HFFc6 (cell line): ENCODE measurements around the gene SRGAP1. TPM values are rescaled to one million over a fixed set of nuclear protein-coding genes. Genes with fewer than 3 reads are reported as not detected.
"Not testable (repeated sequence)": the region's sequence is repeated elsewhere in the genome, so short reads cannot be mapped to it uniquely, and the experiment has no call there.

Experiments
- DNase-seq: peaks from one replicate; pipeline ENCODE4 v3.0.0-alpha.2; 2018
- H3K27ac Mint-ChIP-seq: 2 replicates; pipeline ENCODE4 v1.8.0; 2020; ENCODE audit warnings: mild to moderate bottlenecking, mixed read lengths
- H3K27me3 Mint-ChIP-seq: 2 replicates; pipeline ENCODE4 v1.8.0; 2021; ENCODE audit warnings: mild to moderate bottlenecking, moderate library complexity, mixed read lengths; ENCODE audit not compliant: insufficient read depth
- H3K36me3 Mint-ChIP-seq: 2 replicates; pipeline ENCODE4 v1.8.0; 2021; ENCODE audit warnings: low read depth, mixed read lengths
- H3K4me1 Mint-ChIP-seq: 2 replicates; pipeline ENCODE4 v1.8.0; 2020; ENCODE audit warnings: low read depth, mixed read lengths
- H3K4me3 Mint-ChIP-seq: 2 replicates; pipeline ENCODE4 v1.8.0; 2020; ENCODE audit warnings: mild to moderate bottlenecking, moderate library complexity, mixed read lengths
- H3K9me3 Mint-ChIP-seq: 2 replicates; pipeline ENCODE4 v1.8.0; 2020; ENCODE audit warnings: mild to moderate bottlenecking, mixed read lengths
- CTCF ChIP-seq: fragments of 200-600 bp; sonication (generic); IDR thresholded peaks from 2 replicates; pipeline ENCODE4 v1.5.0; 2021; ENCODE audit warnings: antibody characterized with exemption, mild to moderate bottlenecking
- total RNA-seq, 6 experiments: library from RNA; stranded (reverse); fragmentation: NEBNext Ultra II Directional; extraction: Animal tissue kit (Norgen Biotek cat#: 25700); gene quantifications; 2 replicates in 1 of 6; 3 replicates in 5 of 6; pipeline ENCODE4 v1.2.3, GENCODE V29; 2021

Gene SRGAP1
- total RNA-seq, 6 experiments from 2014 or later = 35.7 to 45.8 (median 40.9) TPM

DNA sequence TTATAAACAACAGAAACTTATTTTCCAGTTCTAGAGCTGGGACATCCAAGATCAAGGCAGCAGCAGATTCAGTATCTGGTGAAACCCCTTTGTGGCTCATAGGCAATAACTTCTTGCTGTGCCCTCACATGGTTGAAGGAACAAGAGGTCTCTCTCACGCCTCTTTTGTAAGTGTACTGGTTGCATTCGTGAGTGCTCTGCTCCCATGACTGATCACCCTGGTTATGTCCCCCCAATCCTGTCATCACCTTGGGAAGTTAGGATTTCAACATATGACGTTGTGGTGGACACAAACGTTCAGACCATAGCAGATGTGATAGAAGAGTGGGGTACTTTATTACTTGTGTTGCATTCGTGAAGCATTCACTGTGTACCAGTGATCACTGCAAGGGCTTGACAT, 184.0 kb downstream of the SRGAP1 start:
- peak overlapping the region; percentile 67 for H3K4me3 Mint-ChIP-seq
- no peak for DNase-seq
- H3K27ac Mint-ChIP-seq = peak overlapping the region; percentile 79
- H3K4me1 Mint-ChIP-seq = peaks cover 66% of the 10 kb centered on the region
- peaks cover 3% of the 10 kb centered on the region; the same call in 1 of the 2 replicates for H3K9me3 Mint-ChIP-seq
- peaks cover 5% of the 10 kb centered on the region; the same call in 1 of the 2 replicates for H3K27me3 Mint-ChIP-seq
- H3K36me3 Mint-ChIP-seq = peaks cover 48% of the 10 kb centered on the region
- no peak for TF ChIP-seq CTCF

GRCh38 chr12:64029013-64029857, 184.7 kb downstream of the SRGAP1 start:
- peak overlapping the region; percentile 79 for H3K27ac Mint-ChIP-seq
- TF ChIP-seq CTCF = no peak
- H3K9me3 Mint-ChIP-seq = peaks cover 3% of the 10 kb centered on the region; the same call in 1 of the 2 replicates
- H3K27me3 Mint-ChIP-seq = peaks cover 8% of the 10 kb centered on the region; the same call in 1 of the 2 replicates
- peaks cover 70% of the 10 kb centered on the region for H3K4me1 Mint-ChIP-seq
- peaks cover 49% of the 10 kb centered on the region for H3K36me3 Mint-ChIP-seq
- H3K4me3 Mint-ChIP-seq = peak overlapping the region; percentile 67
- DNase-seq = peak; percentile 71

DNA sequence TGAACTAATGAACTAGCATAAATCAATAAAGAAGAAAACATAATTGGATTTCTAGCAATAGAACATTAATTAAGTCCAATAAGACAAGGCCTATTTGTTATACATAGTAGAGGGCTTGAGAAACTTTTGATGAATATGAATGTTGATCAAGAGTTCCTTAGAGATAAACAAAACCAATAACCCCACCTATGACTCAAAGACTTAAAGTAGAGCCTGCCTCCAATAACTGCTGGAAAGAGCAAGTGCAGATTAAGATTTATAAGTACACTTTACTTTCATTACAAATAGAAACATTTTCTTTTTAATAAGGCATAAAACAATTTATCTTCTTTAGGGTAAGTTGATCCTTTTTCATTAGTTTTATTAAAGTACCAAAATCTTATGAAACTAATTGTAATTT, 185.7 kb downstream of the SRGAP1 start:
- H3K4me1 Mint-ChIP-seq = peaks cover 77% of the 10 kb centered on the region
- DNase-seq = no peak
- H3K4me3 Mint-ChIP-seq = no peak overlapping the region
- H3K9me3 Mint-ChIP-seq = peaks cover 3% of the 10 kb centered on the region; the same call in 1 of the 2 replicates
- peaks cover 52% of the 10 kb centered on the region for H3K36me3 Mint-ChIP-seq
- H3K27ac Mint-ChIP-seq = peak overlapping the region; percentile 54; the same call in 1 of the 2 replicates
- peaks cover 7% of the 10 kb centered on the region for H3K27me3 Mint-ChIP-seq
- no peak for TF ChIP-seq CTCF

GRCh38 chr12:64034056-64034455, 189.6 kb downstream of the SRGAP1 start:
- H3K9me3 Mint-ChIP-seq, H3K27me3 Mint-ChIP-seq, DNase-seq, H3K4me3 Mint-ChIP-seq, H3K27ac Mint-ChIP-seq: not testable (repeated sequence)
- H3K4me1 Mint-ChIP-seq = peaks cover 76% of the 10 kb centered on the region
- peaks cover 60% of the 10 kb centered on the region for H3K36me3 Mint-ChIP-seq

- Mint-ChIP-seq H3K27ac (no peak overlapping the region), H3K4me3 (no peak overlapping the region), H3K27me3 (peaks cover 4% of the 10 kb centered on the region), H3K4me1 (peaks cover 76% of the 10 kb centered on the region), H3K9me3 (no peaks in the 10 kb centered on the region; the same call in 1 of the 2 replicates), H3K36me3 (peaks cover 55% of the 10 kb centered on the region)
- DNase-seq = no peak
- TF ChIP-seq CTCF = no peak
Observed at GRCh38 chr12:64034901-64035576, 190.5 kb downstream of the SRGAP1 start.

DNA sequence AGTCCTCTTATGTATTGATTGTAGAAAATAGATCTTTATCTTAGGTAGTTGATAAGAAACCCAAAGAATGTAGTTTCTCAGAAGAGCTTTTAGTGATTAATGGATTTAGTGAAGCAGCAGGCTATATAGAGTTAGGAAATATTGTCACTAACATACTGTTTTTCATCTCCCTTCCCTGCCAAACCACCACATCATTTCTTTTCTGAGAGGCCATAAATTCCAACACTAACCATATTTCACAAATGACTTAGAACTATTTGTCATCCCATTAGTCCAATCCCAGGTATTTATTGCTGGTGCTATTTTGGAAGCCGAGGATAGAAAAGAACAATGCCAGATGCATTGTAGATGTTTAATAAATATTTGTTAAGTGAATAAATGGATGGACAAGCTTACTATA, 191.9 kb downstream of the SRGAP1 start:
- Mint-ChIP-seq H3K36me3 (peaks cover 49% of the 10 kb centered on the region), H3K27me3 (peaks cover 4% of the 10 kb centered on the region), H3K9me3 (no peaks in the 10 kb centered on the region; the same call in 1 of the 2 replicates), H3K4me1 (peaks cover 63% of the 10 kb centered on the region), H3K4me3 (peak overlapping the region; percentile 1; the same call in 1 of the 2 replicates), H3K27ac (peak overlapping the region; percentile 60)
- DNase-seq = peak; percentile 33
- no peak for TF ChIP-seq CTCF
